HL-60 (cell line): ENCODE measurements around the gene HMGCS2.

ENCODE experiments used
- CTCF ChIP-seq: IDR thresholded peaks from one replicate; pipeline ENCODE4 v1.5.1; 2011; ENCODE audit warnings: low read length, control low read depth, inconsistent platforms; ENCODE audit not compliant: insufficient read depth
- GABPA ChIP-seq: IDR thresholded peaks from 2 replicates; pipeline ENCODE4 v1.6.1; 2012; ENCODE audit warnings: low read depth

GRCh38 chr1:119784191-119784781 lies 15.6 kb upstream of the HMGCS2 start:
- TF ChIP-seq CTCF (no peak), GABPA (no peak)
